Measurements from ENCODE around the gene BNC2.

Gene BNC2

DNA sequence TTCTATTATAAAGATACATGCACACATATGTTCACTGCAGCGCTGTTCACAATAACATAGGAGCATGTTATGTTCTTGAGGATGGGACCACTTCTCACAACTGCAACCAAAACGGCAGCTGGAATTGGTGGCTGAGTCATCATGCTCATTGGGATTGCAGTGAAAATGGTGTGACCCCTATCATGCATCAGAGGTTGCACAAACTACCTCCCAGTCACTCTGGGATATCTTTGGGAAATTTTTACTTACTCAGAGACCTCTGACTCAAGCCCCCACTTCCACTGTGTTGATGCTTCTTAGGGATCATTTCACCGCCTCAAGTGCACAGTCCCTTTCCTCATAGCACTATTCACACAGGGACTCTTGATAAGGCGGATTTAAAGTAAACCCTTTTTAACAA is 474.1 kb downstream of the BNC2 start:
- in situ Hi-C loops (cut with MboI; ENCODE audit: low sequenced_read_pairs) = no loop called here

DNA sequence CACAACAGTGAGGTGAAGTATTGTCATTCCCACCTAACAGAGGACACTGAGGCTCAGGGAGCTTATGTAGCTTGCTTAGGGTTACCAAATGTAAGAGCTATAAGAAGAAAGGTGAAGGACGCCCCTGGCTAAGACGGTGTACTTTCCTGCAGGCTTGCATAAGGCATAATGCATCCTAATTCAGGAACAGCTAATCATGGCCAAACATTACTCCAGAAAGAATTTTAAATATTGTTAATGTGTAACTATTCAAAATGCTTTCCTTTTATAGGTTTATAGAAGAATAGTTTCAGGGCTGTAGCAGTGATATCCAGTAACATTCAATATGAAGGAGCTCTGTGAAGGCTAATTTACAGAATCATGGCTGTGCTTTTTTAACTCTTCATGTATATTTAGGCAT is 479.1 kb downstream of the BNC2 start:
- in situ Hi-C loops (cut with MboI; ENCODE audit: low sequenced_read_pairs) = no loop called here

DNA sequence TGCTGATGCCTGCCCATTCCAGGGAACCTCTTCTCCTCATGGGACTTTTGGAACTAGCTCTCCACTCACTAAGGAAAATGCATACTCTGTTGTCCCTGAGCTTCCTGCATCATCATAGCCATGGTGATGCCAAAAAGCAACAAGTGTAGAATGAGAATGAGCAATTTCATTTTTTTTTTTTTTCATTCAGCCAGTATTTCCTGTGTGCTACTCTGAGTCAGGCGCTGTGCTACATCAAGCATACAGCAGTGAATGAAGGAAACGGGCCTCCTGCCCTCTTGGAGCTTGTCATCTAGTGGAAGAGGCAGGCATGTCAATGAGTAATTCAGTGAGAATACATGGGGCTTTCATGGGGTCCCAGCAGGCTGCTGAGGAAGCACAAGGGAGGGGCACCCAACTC is 483.1 kb downstream of the BNC2 start:
- in situ Hi-C loops (cut with MboI; ENCODE audit: low sequenced_read_pairs) = no loop called here

DNA sequence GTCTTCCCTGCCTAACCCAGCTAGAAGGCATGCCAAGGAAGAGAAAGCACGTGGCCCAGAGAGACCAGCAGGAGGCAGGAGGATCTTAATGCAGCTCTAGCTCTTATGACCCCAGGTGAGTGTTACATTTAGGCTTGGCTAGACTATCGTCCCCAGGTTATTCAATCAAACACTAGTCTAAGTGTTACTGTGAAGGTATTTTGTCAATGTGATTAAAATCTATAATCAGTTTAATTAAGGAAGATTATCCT is 483.7 kb downstream of the BNC2 start:
- in situ Hi-C loops (cut with MboI; ENCODE audit: low sequenced_read_pairs) = no loop called here

DNA sequence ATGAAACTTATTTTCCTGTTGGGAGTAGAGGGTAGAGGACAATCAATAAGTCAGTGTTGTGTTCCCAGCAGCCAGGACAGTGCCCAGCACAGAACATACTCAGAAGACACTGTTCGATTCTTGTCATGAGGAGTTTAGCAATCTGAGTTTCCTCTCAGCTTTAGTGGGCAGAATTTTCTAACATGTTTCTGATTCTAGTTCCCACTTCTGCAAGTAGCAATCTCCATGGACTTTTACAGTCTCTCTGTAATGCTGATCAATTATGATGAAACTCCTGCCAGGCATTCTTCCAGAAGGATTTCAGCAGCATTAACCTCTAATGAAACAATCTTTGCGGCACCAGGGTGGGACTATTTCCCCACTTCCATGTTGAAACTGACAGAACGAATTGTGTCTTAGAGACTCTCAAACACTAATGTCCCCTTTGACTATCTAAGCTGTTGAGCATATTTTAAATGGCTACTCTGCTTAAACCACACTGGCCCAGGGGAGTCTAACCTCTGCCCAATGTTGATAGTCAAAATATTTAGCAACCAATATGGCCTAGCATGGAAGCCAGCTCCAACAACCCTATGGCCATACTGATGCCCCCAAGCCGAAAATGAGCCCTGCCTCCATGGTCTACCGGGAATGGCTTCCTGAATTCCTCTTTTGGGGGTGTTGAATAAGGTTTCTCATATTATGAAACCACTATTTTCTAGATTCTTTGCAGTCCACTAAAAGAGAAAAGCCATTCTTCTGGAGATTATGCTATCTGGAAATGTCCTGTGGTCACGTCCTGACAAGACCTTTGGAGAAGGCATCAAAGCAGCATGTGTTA is 484.3 kb downstream of the BNC2 start:
- in situ Hi-C loops (cut with MboI; ENCODE audit: low sequenced_read_pairs) = no loop called here

DNA sequence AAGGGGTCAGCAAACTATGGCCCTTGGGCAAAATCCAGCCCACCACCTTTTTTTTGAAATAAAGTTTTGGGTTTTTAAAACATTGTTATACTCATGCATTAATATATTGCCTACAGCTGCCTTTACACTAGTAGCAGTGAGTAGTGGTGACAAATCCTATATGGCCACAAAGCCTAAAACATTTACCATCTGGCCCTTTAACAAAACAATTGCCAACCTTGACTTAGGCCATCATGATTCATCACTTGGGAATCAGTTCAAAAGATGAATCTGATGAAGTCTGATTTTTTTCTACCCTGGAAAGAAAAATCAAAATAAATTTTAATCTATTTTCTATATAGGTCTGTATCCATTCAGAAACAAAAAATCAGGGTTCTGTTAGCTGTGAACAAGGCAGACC is 484.9 kb downstream of the BNC2 start:
- in situ Hi-C loops (cut with MboI; ENCODE audit: low sequenced_read_pairs) = no loop called here

DNA sequence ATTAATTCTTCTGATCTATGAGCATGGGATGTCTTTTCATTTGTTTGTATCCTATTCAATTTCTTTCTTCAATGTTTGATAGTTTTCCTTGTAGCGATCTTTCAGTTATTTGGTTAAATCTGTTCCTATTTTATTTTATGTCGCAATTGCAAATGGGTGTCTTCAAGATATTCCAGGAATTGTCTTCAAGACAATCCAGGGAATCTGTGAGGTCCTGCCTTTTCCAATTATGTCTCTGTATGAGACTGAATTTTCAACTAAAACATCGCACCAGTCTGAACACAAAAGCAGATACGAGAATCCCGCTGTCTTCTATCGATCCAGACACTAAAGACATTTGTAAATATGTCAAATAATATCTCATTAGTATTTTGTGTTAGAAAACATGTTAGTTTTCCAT is 485.5 kb downstream of the BNC2 start:
- in situ Hi-C loops (cut with MboI; ENCODE audit: low sequenced_read_pairs) = no loop called here

DNA sequence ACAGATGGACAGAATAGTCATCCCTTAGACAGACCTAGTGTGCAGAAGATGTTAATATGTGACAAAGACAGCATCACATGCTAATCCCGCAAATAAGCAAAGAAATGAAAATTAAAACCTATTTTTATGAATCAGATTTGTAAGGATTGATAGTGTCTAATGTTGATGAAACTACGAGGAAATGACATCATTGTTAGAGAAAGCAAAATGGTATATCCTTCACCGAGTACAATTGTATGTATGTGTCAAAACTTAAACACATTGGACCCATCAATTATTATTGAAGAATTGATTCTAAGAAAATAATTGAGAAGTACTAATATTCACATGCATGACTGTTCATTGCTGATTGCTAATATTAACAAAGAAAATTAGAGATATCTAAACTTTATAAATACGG is 493.2 kb downstream of the BNC2 start:
- in situ Hi-C loops (cut with MboI; ENCODE audit: low sequenced_read_pairs) = no loop called here

DNA sequence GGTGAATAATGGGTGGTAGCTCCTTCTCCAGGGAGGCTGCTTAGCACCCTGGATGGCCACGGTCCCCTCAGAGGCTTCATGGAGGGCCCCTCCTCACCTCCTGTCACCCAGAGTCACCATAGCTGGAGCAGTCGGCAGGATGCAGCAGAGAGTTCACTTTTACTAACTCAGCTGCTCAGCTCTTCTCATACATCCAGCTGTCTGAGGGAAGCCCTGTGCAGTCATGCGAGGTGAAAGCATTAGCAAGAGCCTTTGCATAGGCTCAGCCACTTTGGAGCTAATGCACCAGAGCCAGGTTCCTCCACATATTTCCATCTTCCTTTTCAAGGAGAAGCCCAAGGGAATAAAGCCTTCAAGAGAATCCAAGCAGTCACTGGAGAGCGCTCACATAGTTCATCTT is 499.2 kb downstream of the BNC2 start:
- in situ Hi-C loops (cut with MboI; ENCODE audit: low sequenced_read_pairs) = no loop called here

DNA sequence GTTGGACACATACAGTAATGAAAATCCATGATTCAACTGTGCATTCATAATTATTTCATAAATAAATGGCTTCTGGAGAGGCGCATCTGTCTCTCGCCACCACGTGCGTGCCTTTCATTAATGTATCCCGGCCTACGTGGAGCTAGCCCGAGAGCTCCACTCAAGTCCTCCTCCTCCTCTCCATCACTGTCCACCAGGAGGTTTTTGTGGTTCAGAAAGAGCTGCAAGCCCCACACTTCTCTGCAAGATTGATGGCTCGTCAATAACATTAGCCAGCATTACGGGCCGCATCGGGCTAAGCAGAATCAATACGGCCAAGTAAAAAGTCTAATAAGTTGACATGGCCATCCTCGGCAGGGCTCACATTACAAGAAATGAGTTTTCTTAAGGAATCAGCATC is 499.8 kb downstream of the BNC2 start:
- in situ Hi-C loops (cut with MboI; ENCODE audit: low sequenced_read_pairs) = no loop called here

DNA sequence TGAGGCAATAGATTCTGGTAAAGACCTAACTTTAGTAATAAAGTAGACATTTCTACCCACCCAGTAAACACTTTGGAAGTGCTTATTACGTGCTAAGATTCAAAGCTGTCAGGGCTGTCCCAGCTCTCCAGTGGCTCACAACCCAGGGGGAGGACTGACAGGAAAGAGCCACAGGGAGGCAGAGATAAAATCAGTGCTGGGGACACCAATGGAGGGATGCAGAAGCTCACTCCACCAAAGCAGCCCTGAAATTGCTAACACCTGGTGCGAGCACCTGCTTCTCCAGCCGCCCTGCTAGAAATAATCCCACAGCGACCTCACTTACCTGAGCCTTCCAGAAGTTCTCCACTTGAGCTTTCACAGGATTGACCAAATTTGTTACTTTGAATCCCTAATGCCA is 501.0 kb downstream of the BNC2 start:
- in situ Hi-C loops (cut with MboI; ENCODE audit: low sequenced_read_pairs) = no loop called here

DNA sequence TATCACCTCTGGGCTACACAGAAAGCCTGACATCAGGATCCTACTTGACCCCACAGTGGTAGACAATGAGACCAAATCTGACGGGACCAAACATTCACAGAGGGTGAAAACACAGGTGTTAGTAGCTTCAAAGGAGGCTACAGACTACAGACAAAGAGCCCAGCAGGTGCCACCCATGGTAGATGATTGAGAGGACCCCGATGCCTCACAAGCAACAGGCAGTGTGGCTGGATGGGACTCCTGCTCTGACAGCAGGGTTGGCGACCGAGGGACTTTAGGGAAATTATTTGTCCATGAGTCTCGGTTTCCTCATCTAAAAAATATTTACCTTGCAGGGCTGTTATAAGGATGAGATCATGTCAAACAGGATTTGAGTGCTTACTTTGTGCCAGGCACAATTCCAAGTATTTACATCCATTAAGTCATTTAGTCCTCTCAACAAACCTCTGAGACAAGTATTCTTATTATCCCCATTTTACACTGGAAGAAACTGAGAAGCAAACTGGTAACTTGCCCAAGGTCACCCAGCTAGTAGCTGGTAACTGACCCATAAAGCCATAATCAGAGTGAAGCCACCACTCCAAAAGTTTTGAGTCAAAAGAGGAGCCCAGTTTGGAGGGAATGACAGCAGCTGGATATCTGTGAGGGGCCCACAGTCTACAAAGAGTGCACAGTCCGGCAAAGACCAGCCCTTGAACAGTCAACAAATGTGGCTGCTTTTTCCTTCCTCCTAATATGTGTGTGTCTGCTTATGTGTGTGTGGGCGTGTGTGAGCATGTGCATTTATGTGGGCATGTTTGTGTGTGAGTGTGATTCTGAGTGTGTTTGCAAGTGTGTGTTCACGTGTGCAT is 502.0 kb downstream of the BNC2 start:
- in situ Hi-C loops (cut with MboI; ENCODE audit: low sequenced_read_pairs) = no loop called here

DNA sequence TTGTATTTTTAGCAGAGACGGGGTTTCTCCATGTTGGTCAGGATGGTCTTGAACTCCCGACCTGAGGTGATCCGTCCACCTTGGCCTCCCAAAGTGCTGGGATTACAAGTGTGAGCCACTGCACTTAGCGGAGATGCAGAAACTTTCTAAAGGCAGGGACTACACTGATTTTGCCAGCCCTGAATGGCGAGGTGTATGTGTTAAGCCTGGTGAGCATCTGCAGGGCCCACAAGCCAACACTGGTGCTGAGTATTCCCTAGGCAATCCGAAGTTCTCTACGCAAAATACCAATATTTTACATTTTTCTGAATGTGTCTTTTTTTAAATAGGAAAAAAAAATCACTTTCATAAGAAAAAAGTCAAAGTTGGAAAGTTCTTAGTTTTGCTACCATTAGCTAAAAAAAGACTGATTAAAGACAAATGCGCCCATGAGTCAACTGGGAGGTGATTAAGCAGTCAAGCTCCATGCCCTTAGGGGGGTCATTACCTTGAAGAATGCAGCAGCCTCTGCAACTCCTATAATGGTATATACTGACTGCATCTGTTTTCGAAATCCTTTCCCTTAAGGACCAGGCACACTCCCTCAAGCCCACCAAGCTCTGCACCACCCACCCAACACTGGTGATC is 502.8 kb downstream of the BNC2 start:
- in situ Hi-C loops (cut with MboI; ENCODE audit: low sequenced_read_pairs) = no loop called here

DNA sequence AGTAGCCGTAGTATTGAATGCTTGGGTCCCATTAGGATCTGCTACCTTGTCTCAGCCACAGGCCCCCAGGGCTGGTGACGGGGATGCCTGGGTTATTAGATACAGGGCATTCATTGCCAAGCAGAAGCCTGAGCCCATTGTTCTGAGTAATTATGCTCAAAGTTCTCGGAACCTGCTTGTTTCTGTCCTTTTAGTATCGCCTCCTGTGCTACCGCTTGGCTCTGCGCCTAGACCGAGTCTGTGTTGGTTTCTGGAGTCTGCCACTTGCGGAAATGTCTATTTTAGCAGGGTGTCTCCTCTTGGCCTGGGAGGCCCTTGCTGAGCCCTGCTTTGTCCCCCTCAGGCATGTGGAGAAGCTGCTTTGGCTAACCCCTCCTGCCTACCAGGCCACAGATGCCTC is 506.1 kb downstream of the BNC2 start:
- in situ Hi-C loops (cut with MboI; ENCODE audit: low sequenced_read_pairs) = no loop called here

DNA sequence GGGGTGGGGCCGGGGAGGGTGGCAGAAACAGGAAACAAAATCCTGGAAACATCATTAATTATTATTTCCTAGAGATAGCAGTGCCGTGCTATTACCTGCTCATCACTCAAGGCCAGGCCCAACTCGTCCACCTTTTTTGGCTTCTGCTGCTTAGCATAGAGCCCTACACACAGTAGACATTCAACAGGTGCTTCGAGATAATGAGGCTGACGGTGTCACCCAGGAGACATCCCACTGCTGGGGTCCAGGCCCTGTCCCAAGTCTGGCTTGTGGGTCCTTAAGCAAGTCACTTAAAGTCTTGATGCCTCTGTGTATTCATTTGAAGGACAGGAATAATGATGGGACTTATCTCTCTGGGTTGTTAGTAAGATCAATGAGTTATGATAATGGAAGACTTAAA is 506.6 kb downstream of the BNC2 start:
- in situ Hi-C loops (cut with MboI; ENCODE audit: low sequenced_read_pairs) = no loop called here

DNA sequence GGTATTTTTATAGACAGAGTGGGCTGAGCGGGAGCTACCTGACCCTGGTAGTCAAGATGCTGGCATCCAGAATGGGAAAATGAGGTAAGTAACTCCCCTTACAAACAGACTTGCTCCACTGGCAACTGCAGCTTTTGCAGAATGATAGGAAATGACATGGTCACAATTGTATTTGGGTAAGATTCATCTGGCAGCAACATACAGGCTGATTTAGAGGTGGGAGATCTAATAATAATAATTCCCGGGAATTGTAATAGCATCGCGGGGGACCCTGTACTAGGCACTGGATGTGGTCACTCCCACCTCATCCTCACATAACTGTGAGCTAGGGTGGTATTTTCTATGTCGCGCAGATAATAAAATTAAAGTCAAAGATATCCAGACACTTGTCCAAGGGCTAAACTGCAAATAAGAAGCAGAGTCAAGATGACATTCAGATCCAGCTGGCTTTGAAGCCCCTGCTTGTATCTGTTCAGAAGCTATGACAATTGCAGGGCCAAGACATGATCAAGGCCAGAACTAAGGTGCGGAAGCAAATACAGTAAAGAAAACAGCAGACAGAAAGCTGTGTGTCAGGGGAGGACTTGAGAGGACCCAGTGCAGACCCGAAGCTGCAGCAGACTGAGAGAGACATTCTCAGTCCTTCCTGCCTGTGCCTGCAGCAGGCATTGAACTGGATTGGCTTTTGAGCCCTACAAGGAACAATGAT is 507.2 kb downstream of the BNC2 start:
- in situ Hi-C loops (cut with MboI; ENCODE audit: low sequenced_read_pairs) = no loop called here

DNA sequence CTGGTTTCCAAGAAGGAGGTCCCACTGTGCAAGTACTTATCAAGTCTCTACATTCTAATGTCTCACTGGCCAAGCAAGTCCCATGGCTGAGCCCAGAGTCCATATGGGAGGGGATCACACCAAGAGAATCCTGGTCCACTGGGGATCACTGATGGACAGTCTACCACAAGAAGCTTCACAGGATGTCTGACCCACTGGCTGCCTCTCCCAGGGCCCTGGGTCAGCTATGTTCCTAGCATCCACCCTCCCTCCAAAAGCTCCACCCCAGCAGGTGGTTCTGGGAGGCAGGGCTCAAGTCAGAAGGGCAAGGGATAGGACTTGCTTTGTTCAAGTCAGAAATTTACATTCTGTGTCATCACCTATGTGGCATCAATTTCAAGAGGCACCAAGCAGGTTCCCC is 508.5 kb downstream of the BNC2 start:
- in situ Hi-C loops (cut with MboI; ENCODE audit: low sequenced_read_pairs) = no loop called here

DNA sequence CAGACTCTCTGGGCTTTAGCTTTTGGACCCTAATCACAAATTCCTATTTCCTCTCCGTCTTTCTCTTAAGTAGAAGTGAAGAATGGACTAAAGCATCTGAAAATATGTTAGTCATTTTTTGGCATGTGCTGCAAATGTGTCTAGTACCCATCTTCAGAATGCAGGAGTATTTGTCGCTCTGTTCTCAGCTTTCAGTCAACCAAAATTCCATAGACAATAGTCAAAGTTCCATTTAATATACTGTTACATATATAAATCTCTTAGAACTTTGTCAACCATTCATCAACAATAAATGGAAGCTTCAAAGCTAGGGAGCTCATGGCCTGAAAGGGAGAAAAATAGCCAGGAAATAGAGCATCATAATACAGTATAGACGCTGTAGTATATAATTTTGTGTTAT is 509.4 kb downstream of the BNC2 start:
- in situ Hi-C loops (cut with MboI; ENCODE audit: low sequenced_read_pairs) = no loop called here

DNA sequence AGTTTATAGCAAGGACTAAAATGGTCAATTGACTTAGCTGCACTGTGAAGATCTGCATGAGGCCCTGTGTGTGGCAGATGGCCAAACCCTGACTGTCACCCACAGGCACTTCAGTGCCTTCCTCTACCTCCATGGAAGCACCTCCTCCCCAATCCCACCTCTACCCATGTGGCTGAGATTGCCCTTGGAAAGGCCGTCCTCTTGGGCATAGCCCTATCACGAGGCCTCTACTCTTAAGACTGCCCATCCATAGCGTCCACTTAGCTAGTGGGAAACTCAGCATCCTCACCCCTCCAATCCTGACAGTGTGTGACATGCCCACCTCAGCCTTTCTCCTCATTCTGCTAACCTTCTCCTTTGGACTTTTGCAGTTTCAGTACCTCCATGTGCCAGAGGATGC is 510.2 kb downstream of the BNC2 start:
- in situ Hi-C loops (cut with MboI; ENCODE audit: low sequenced_read_pairs) = no loop called here

Data from HL-60/S4 treated with phorbol 12-myristate 13-acetate at 8.2 ng/mL for 4 days and 3 days (cell line).